A549 (cell line): ENCODE data around the gene PRKCE.

Source experiments
- BHLHE40 ChIP-seq: IDR thresholded peaks from 2 replicates; pipeline ENCODE4 v1.6.1; 2012; ENCODE audit warnings: low read depth, low read length, inconsistent platforms
- CBX8 ChIP-seq: fragments of 200-600 bp; sonication (generic); IDR thresholded peaks from 2 replicates; pipeline ENCODE4 v1.6.1; 2016
- CEBPB ChIP-seq, 2 experiments: fragments of >200 bp in 1 of 2; sonication (Bioruptor Twin) in 1 of 2; formaldehyde crosslinking in 1 of 2; IDR thresholded peaks; 2 replicates each; pipeline ENCODE4 v1.6.1; 2012 to 2016
- EP300 ChIP-seq, 2 experiments: fragments of >200 bp; sonication (Bioruptor Twin); formaldehyde crosslinking; IDR thresholded peaks; 2 replicates in 1 of 2; 3 replicates in 1 of 2; pipeline ENCODE4 v1.6.1; 2016 to 2017
- KDM1A ChIP-seq: fragments of 200-600 bp; sonication (generic); IDR thresholded peaks from 2 replicates; pipeline ENCODE4 v1.6.1; 2016; ENCODE audit warnings: low read depth, mild to moderate bottlenecking
- MYC ChIP-seq: IDR thresholded peaks from 2 replicates; pipeline ENCODE4 v1.6.1; 2012; ENCODE audit warnings: mild to moderate bottlenecking, inconsistent platforms, low read length, improper control_type of control experiment, borderline replicate concordance
- POLR2A ChIP-seq: IDR thresholded peaks from 2 replicates; pipeline ENCODE4 v1.6.1; 2012; ENCODE audit warnings: mild to moderate bottlenecking, low read length
- RNF2 ChIP-seq: fragments of 200-600 bp; sonication (generic); IDR thresholded peaks from 2 replicates; pipeline ENCODE4 v1.6.1; 2016; ENCODE audit warnings: low read depth, mild to moderate bottlenecking, antibody characterized with exemption, moderate library complexity, borderline replicate concordance
- SREBF2 ChIP-seq: fragments of 450-650 bp; IDR thresholded peaks from 2 replicates; pipeline ENCODE4 v1.6.1; 2014; ENCODE audit warnings: mild to moderate bottlenecking, moderate library complexity
- ZSCAN20 ChIP-seq: fragments of 250-450 bp; sonication (Bioruptor Pico); IDR thresholded peaks from 2 replicates; pipeline ENCODE4 v1.8.0; 2022; ENCODE audit warnings: mild to moderate bottlenecking, moderate library complexity
- TF ChIP-seq, protein P1 (sequence below): fragments of >200 bp; sonication (Bioruptor Twin); formaldehyde crosslinking; IDR thresholded peaks from 3 replicates; pipeline ENCODE4 v1.5.1; 2016
- TF ChIP-seq, protein P2 (sequence below): fragments of 450-650 bp; IDR thresholded peaks from 2 replicates; pipeline ENCODE4 v1.6.1; 2014; ENCODE audit warnings: antibody characterized with exemption
- TF ChIP-seq, protein P3 (sequence below): fragments of 250-450 bp; sonication (Bioruptor Pico); IDR thresholded peaks from 2 replicates; pipeline ENCODE4 v1.5.0; 2021; ENCODE audit warnings: mild to moderate bottlenecking, moderate library complexity, borderline replicate concordance

DNA sequence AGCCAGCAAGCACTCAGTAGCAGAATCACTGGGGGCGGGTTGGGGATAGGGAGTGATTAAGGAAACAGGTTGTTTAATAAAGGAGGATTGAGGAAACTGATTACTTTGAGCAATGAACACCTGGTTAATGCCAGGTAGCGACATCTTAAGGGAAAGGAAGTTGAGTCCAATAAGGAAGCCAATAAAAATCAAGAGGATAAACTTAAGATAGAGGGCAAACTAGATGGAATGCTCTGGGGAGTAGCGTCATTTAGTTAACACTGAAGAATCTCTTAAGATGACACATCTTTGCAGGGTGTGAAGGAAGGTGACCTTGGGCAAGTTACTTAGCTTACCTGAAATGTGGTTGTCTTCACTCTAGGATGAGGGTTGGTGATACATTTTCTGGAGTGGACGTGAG lies 242.7 kb downstream of the PRKCE start:
- TF ChIP-seq POLR2A, result no peak
- no peak for TF ChIP-seq CEBPB (IDR thresholded peaks at IDR 0.05)
- TF ChIP-seq, protein P1, sequence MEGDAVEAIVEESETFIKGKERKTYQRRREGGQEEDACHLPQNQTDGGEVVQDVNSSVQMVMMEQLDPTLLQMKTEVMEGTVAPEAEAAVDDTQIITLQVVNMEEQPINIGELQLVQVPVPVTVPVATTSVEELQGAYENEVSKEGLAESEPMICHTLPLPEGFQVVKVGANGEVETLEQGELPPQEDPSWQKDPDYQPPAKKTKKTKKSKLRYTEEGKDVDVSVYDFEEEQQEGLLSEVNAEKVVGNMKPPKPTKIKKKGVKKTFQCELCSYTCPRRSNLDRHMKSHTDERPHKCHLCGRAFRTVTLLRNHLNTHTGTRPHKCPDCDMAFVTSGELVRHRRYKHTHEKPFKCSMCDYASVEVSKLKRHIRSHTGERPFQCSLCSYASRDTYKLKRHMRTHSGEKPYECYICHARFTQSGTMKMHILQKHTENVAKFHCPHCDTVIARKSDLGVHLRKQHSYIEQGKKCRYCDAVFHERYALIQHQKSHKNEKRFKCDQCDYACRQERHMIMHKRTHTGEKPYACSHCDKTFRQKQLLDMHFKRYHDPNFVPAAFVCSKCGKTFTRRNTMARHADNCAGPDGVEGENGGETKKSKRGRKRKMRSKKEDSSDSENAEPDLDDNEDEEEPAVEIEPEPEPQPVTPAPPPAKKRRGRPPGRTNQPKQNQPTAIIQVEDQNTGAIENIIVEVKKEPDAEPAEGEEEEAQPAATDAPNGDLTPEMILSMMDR, result no peak
- no peak for TF ChIP-seq SREBF2
- no peak for TF ChIP-seq MYC
- no peak for TF ChIP-seq ZSCAN20 (CRISPR knock-in tag)
- TF ChIP-seq BHLHE40, result no peak
- TF ChIP-seq KDM1A, result no peak
- TF ChIP-seq CBX8, result no peak
- TF ChIP-seq, protein P2, sequence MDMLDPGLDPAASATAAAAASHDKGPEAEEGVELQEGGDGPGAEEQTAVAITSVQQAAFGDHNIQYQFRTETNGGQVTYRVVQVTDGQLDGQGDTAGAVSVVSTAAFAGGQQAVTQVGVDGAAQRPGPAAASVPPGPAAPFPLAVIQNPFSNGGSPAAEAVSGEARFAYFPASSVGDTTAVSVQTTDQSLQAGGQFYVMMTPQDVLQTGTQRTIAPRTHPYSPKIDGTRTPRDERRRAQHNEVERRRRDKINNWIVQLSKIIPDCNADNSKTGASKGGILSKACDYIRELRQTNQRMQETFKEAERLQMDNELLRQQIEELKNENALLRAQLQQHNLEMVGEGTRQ, result no peak
- no peak for TF ChIP-seq EP300 (IDR thresholded peaks at IDR 0.05)
- TF ChIP-seq, protein P3, sequence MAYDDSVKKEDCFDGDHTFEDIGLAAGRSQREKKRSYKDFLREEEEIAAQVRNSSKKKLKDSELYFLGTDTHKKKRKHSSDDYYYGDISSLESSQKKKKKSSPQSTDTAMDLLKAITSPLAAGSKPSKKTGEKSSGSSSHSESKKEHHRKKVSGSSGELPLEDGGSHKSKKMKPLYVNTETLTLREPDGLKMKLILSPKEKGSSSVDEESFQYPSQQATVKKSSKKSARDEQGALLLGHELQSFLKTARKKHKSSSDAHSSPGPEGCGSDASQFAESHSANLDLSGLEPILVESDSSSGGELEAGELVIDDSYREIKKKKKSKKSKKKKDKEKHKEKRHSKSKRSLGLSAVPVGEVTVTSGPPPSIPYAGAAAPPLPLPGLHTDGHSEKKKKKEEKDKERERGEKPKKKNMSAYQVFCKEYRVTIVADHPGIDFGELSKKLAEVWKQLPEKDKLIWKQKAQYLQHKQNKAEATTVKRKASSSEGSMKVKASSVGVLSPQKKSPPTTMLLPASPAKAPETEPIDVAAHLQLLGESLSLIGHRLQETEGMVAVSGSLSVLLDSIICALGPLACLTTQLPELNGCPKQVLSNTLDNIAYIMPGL (CRISPR knock-in tag), result no peak
- TF ChIP-seq RNF2, result no peak
